Mammary epithelial cell (primary cell): Measurements from ENCODE around the gene AKT2.

Source experiments
- CTCF ChIP-seq, 2 donors: IDR thresholded peaks in 1 of 2; conservative IDR thresholded peaks in 1 of 2; 2 replicates each; pipeline ENCODE4 v1.5.1; 2011 to 2012; ENCODE audit warnings: inconsistent platforms in 2 of 2, low read length in 2 of 2, mild to moderate bottlenecking in 2 of 2, control low read depth in 1 of 2, low read depth in 1 of 2; ENCODE audit not compliant: insufficient read depth in 1 of 2; ENCODE audit errors: extremely low read depth in 1 of 2
- EZH2 ChIP-seq: IDR thresholded peaks from 2 replicates; pipeline ENCODE4 v1.6.1; 2012; ENCODE audit warnings: low read length, inconsistent platforms, borderline replicate concordance

- TF ChIP-seq CTCF (conservative IDR thresholded peaks at IDR 0.05 in 1 of 2, IDR thresholded peaks at IDR 0.05 in 1 of 2; ENCODE audit: extremely low read depth in 1 of 2, insufficient read depth in 1 of 2, low read depth in 1 of 2, low read length in 2 of 2): no peak
- no peak for TF ChIP-seq EZH2
These were observed 15.5 kb upstream of the AKT2 start for GRCh38 chr19:40300668-40301067.
